ENCODE measurements around the gene TMEM107. TPM values are rescaled to one million over a fixed set of nuclear protein-coding genes. Genes with fewer than 3 reads are reported as not detected.
A peak's percentile ranks its signal among the peaks of the same experiment; 100 is the strongest.
"Not testable (repeated sequence)": the region's sequence is repeated elsewhere in the genome, so short reads cannot be mapped to it uniquely, and the experiment has no call there.

The TMEM107 gene
- 24.9 and 25.5 TPM in 2 replicates for total RNA-seq

DNA sequence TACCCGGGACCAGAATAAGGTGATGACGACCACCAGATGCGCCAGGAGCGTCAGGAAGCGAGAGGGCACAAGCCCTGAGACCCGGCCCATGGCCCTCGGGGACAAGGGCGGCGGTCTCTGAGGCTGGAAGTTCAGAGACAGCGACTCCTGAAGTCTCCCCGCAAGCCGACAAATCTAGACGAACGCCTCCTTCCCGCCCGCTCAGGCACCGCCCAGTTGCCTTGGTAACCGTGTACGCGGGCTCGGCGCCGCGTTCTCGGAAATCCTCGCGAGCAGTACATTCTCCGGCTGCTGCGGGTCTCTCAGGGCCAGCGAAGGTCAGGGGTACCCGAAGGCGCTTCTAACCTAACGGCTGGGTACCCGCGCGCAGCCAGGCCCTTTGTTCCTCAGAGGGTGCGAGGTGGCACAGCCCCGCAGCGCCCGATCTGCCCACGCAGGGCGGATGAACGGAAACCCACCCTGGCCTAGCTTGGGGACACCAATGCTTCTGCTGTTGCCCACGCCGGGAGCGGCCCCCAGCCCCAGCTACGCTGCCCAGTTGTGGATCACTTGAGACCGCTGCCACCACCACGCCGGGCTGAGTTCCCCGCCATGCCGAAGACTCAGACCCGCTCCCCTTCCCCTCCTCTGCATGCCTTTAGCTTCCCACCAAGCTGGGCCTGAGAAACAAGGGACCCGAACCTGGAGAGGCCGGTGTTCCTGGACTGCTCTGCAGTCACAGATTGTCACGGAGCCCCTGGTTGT, at the start of gene TMEM107:
Gene TMEM107, minus strand, starts transcription at position 184 of the 744 bp plus-strand sequence. Its CDS starts 94 bp downstream, at position 90.
- no peak for DNase-seq (ENCODE audit: extremely low read depth, low read depth, low spot score)

GRCh38 chr17:8224891-8225812, 49.0 kb upstream of the TMEM107 start:
- no peak for DNase-seq (ENCODE audit: extremely low read depth, low read depth, low spot score)

- DNase-seq (ENCODE audit: extremely low read depth, low read depth, low spot score): no peak
Measured at GRCh38 chr17:8223356-8224126, 47.4 kb upstream of the TMEM107 start.

GRCh38 chr17:8222630-8223355, 46.6 kb upstream of the TMEM107 start:
- DNase-seq (ENCODE audit: extremely low read depth, low read depth, low spot score): peak; percentile 77

DNA sequence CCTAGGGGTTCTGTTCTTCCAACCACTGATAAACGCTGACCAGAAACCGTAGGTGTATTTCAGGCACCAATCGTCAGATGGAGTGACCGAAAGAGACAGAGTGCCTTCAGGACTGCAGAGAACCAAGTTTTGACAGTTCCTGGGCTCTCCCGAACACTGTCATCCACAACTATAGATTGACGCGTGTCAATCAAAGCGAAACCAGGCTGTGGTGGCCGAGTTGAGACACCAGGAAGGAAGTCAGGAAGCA, 46.1 kb upstream of the TMEM107 start:
- DNase-seq (ENCODE audit: extremely low read depth, low read depth, low spot score): no peak

DNA sequence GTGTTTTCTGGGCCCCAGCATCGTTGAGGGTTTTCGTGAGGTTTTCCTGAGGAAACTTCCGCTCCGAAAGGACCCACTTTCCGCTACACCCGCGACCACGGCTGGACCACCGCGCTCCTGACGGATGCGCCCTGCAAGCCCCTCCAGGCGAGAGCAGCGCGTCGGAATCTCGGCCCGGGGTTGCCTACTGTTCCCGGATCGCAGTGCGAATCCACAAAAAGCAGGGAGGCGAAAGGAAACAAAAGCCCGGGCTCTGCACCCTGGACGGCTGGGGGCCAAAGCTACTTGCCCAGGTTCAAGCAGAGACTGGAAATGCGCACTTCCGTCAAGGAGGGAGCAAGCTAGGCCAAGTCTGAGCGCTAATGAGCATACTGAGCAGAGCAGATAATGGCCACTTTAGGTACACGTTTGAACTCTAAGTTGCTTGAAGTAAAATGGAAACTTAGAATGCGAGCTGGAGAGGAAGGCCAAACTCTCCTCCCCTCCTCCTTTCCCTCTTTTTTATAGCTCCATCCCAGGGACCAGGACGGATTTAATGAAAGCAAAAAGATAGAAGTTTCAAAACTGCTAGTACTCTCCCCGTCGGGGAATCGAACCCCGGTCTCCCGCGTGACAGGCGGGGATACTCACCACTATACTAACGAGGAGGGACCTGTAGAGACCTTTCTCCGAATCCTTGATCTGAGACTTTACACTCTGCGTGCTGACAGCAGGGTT, 45.6 kb upstream of the TMEM107 start:
- no peak for DNase-seq (ENCODE audit: extremely low read depth, low read depth, low spot score)

GRCh38 chr17:8220783-8221662, 44.8 kb upstream of the TMEM107 start:
- no peak for DNase-seq (ENCODE audit: extremely low read depth, low read depth, low spot score)

GRCh38 chr17:8214000-8214399, 37.8 kb upstream of the TMEM107 start:
- not testable (repeated sequence) for DNase-seq (ENCODE audit: extremely low read depth, low read depth, low spot score)

- DNase-seq (ENCODE audit: extremely low read depth, low read depth, low spot score): no peak
Measured at GRCh38 chr17:8212312-8213180, 36.4 kb upstream of the TMEM107 start.

DNA sequence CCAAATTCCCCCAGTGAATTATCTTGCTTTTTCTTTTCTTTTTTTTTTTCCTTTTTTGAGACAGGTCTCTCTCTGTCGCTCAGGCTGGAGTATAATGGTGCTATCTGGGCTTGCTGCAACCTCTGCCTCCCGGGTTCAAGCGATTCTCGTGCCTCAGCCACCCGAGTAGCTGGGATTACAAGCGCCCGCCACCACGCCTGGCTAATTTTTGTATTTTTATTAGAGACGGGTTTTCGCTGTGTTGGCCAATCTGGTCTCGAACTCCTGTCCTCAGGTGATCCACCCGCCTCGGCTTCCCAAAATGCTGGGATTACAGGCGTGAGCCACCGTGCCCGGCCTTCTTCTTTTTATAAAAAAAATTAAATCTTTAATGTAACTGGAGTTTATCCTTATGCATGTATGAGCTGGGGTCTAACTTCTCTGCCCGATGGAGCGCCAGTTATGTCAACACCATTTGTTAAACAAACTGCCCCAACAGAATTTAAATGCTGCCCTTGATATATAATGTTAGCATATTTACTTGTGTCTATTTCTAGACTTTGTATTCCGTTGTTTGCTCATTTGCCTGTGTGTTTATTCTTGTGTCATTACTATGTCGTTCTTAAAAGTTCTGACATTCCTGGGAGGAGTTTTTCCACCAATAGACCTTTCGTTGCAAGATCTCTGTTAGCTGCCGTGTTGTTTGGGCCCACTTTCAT, 34.7 kb upstream of the TMEM107 start:
- no peak for DNase-seq (ENCODE audit: extremely low read depth, low read depth, low spot score)

DNA sequence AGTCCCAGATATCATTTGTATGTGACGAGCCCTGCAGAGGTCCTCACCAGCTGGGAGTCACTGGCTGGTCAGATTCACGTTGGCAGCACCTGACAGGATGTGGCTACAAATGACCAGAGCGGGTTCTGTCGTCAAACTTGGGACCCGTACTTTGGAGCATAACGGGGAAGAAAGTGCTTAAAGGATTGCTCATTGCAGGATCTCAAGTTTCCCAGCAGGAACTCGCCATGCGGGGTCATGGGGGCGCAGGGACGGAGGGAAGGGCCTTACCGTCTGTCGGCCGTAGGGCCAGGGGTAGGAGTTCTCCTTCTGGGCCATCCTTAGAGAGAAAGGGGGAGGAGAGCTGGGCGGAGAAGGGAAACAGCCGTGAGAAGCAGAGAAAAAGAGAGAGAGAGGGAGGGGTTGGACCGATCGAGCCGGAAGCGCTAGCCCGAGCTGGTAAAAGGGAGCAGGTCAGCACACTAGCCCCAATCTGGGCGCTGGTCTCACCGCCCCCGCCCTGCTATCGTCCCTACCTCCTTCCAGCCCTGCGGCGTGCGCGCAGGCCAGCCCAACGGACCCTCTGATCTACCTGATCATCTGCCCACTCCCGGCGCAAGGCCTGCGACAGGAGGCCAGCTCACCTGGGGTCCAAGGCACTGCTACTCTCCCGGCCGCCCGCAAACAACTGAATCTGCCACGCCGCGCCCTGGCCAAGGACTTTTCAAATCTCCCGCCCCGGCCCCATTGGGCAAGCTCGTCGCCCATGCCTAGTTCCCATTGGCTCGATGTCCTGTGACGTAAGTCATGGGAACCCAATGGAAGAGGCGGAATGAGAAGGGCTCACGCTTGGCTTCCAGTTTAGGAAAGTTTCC, 34.0 kb upstream of the TMEM107 start, which contains the start of gene AURKB:
Gene AURKB, minus strand, starts transcription at position 669 of the 854 bp plus-strand sequence. Its CDS starts 351 bp downstream, at position 318.
- DNase-seq (ENCODE audit: extremely low read depth, low read depth, low spot score): peak; percentile 91

GRCh38 chr17:8206536-8206935, 30.4 kb upstream of the TMEM107 start:
- DNase-seq (ENCODE audit: extremely low read depth, low read depth, low spot score): no peak

- DNase-seq (ENCODE audit: extremely low read depth, low read depth, low spot score): no peak
Measured at GRCh38 chr17:8204761-8205555, 28.8 kb upstream of the TMEM107 start.

- DNase-seq (ENCODE audit: extremely low read depth, low read depth, low spot score): no peak
Measured at GRCh38 chr17:8192070-8192815, 16.1 kb upstream of the TMEM107 start.

DNA sequence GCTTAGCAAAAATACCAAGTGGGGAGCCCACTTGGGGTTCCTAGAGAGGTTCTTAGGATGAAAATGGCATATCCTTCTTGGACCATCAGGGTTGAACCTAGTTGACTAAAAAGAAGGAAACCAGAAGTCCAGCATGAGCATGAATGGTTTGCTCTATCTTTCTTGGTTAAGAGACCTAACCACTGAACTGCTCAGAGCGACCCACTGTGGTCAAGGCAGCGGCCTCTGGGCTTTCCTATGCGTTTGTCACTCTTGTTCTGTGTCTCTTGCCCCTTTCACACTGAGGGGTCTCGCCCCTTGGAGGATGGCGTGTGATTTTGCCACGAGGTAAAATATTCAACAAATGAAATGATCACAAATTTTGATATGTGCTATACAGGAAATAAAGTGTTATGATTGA, 14.3 kb upstream of the TMEM107 start:
- DNase-seq (ENCODE audit: extremely low read depth, low read depth, low spot score): no peak
